ENCODE data around the gene SCO1. TPM values are rescaled to one million over a fixed set of nuclear protein-coding genes. Genes with fewer than 3 reads are reported as not detected.

SCO1 gene
- total RNA-seq, 4 donors from 2014 or later = 11.3 to 33.8 (median 16.2) TPM

DNA sequence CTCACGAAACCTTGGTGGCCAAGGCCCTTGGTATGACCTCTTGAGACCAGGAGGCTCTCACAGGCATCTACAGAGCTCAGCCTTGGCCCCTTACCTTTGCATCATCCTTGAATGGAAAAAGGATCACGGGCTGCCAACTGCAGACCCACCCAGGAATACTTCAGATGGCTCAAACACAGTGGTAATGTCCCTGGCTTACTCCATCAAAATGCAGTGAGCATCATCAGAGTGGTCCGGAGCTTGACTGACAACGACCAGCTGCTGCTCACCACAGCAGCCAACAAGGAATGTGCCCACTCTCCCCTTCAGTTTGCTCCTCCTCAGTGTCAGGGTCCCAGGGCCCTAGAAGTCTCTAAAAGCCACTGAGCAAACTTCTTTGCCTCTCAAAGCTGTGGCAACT, 22.6 kb downstream of the SCO1 start:
- no peak overlapping the region for H3K4me3 ChIP-seq (ENCODE audit: low read depth, poor library complexity, severe bottlenecking)
- WGBS, 2 donors = 98% methylated on average over 4 of the region's 4 CpGs
- DNase-seq (ENCODE audit: low spot score in 2 of 2) = no peak
- intact Hi-C loops (cut with DNase I; ENCODE audit: low total_unique reads) = no loop called here
- TF ChIP-seq, protein P1, sequence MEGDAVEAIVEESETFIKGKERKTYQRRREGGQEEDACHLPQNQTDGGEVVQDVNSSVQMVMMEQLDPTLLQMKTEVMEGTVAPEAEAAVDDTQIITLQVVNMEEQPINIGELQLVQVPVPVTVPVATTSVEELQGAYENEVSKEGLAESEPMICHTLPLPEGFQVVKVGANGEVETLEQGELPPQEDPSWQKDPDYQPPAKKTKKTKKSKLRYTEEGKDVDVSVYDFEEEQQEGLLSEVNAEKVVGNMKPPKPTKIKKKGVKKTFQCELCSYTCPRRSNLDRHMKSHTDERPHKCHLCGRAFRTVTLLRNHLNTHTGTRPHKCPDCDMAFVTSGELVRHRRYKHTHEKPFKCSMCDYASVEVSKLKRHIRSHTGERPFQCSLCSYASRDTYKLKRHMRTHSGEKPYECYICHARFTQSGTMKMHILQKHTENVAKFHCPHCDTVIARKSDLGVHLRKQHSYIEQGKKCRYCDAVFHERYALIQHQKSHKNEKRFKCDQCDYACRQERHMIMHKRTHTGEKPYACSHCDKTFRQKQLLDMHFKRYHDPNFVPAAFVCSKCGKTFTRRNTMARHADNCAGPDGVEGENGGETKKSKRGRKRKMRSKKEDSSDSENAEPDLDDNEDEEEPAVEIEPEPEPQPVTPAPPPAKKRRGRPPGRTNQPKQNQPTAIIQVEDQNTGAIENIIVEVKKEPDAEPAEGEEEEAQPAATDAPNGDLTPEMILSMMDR (IDR thresholded peaks at IDR 0.05) = no peak
- TF ChIP-seq POLR2A (IDR thresholded peaks at IDR 0.05) = no peak

GRCh38 chr17:10673312-10673711, 24.0 kb downstream of the SCO1 start:
- intact Hi-C loops (cut with DNase I; ENCODE audit: low total_unique reads) = no loop called here
- TF ChIP-seq, protein P1 (IDR thresholded peaks at IDR 0.05) = no peak
- TF ChIP-seq POLR2A (IDR thresholded peaks at IDR 0.05) = no peak
- no peak overlapping the region for H3K4me3 ChIP-seq (ENCODE audit: low read depth, poor library complexity, severe bottlenecking)
- WGBS, 2 donors = 88 to 92% methylated on average over 12 of the region's 12 CpGs
- DNase-seq (ENCODE audit: low spot score in 2 of 2) = no peak

DNA sequence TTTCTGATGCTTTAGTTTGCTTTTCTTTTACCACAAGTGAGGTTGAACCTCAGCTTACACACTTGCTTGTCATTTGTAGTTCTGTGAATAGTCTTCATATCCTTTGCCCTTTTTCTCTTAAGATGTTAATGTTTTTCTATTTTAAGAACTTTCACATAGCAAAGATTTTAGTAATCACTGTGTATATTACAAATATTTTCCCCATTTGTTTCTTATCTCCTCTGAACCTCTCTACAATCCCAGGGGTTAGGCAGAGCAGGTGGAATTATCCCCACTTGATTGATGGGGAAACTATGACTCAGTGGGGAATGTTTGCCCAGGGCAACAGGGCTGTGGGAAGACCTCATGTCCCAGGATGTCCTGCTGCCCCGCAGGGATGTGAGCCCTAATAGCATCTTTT, 28.6 kb downstream of the SCO1 start:
- H3K4me3 ChIP-seq (ENCODE audit: low read depth, poor library complexity, severe bottlenecking) = no peak overlapping the region
- TF ChIP-seq POLR2A (IDR thresholded peaks at IDR 0.05) = no peak
- TF ChIP-seq, protein P1 (IDR thresholded peaks at IDR 0.05) = no peak
- 81 to 86% methylated on average over 1 of the region's 1 CpG for WGBS, 2 donors
- no peak for DNase-seq (ENCODE audit: low spot score in 2 of 2)
- intact Hi-C loops (cut with DNase I; ENCODE audit: low total_unique reads) = no loop called here

GRCh38 chr17:10666906-10667305, 30.4 kb downstream of the SCO1 start:
- 81 to 90% methylated on average over 5 of the region's 5 CpGs for WGBS, 2 donors
- TF ChIP-seq POLR2A (IDR thresholded peaks at IDR 0.05) = no peak
- TF ChIP-seq, protein P1 (IDR thresholded peaks at IDR 0.05) = no peak
- H3K4me3 ChIP-seq (ENCODE audit: low read depth, poor library complexity, severe bottlenecking) = no peak overlapping the region
- DNase-seq (ENCODE audit: low spot score in 2 of 2) = no peak
- intact Hi-C loops (cut with DNase I; ENCODE audit: low total_unique reads) = no loop called here

DNA sequence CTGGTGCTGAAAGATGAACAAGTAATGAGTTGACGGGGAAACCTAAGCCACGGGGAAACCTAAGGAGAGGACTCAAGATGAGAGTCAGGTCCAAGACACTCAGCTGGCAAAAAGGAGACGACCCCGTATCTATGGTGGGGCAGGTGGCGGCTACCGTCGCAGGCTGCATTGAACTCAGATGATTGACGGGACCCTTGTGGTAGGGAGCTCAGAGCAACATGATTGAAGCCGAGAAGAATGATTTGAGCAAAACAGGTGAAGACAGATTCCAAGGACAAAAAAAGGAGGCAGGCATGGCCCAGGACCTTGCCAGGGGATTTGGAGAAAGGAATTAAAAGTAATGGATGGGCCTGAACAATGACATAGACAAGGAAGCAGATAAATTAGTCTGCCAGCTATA, 32.8 kb downstream of the SCO1 start:
- intact Hi-C loops (cut with DNase I; ENCODE audit: low total_unique reads) = no loop called here
- 94% methylated on average over 9 of the region's 9 CpGs for WGBS, 2 donors
- DNase-seq (ENCODE audit: low spot score in 2 of 2) = no peak
- H3K4me3 ChIP-seq (ENCODE audit: low read depth, poor library complexity, severe bottlenecking) = no peak overlapping the region
- TF ChIP-seq, protein P1 (IDR thresholded peaks at IDR 0.05) = no peak
- no peak for TF ChIP-seq POLR2A (IDR thresholded peaks at IDR 0.05)

GRCh38 chr17:10663231-10663630, 34.1 kb downstream of the SCO1 start:
- DNase-seq (ENCODE audit: low spot score in 2 of 2) = no peak
- WGBS, 2 donors = 86 to 91% methylated on average over 6 of the region's 6 CpGs
- intact Hi-C loops (cut with DNase I; ENCODE audit: low total_unique reads) = loop anchor here (2.0 kb wide), 1 partner anchor 18 kb away; no protein-coding TSS in a partner anchor
- no peak overlapping the region for H3K4me3 ChIP-seq (ENCODE audit: low read depth, poor library complexity, severe bottlenecking)
- TF ChIP-seq, protein P1 (IDR thresholded peaks at IDR 0.05) = no peak
- TF ChIP-seq POLR2A (IDR thresholded peaks at IDR 0.05) = no peak

Data from lower leg skin (tissue), 4 donors.